HepG2 (cell line): Measurements from ENCODE around the gene MAMSTR. TPM values are rescaled to one million over a fixed set of nuclear protein-coding genes. Genes with fewer than 3 reads are reported as not detected.

Experiments
- LBX2 ChIP-seq: sonication (generic); formaldehyde crosslinking; IDR thresholded peaks from 2 replicates; pipeline ENCODE4 v1.5.0; 2020; ENCODE audit warnings: missing genetic modification reagents, mild to moderate bottlenecking, borderline replicate concordance
- PAX8 ChIP-seq: sonication (generic); formaldehyde crosslinking; IDR thresholded peaks from 2 replicates; pipeline ENCODE4 v1.8.0; 2022; ENCODE audit warnings: mild to moderate bottlenecking, missing genetic modification reagents, borderline replicate concordance
- PHF21A ChIP-seq: sonication (generic); formaldehyde crosslinking; IDR thresholded peaks from 2 replicates; pipeline ENCODE4 v1.5.0; 2020; ENCODE audit warnings: mild to moderate bottlenecking, missing genetic modification reagents
- PHF5A ChIP-seq: IDR thresholded peaks from one replicate; pipeline ENCODE4 v1.6.1; 2018; ENCODE audit warnings: low read depth, missing genetic modification reagents; ENCODE audit not compliant: unreplicated experiment
- PHF8 ChIP-seq: sonication (generic); formaldehyde crosslinking; IDR thresholded peaks from 2 replicates; pipeline ENCODE4 v1.5.0; 2020; ENCODE audit warnings: missing genetic modification reagents
- PPARG ChIP-seq: conservative IDR thresholded peaks from 2 replicates; pipeline ENCODE4 v1.6.1; 2016; ENCODE audit warnings: missing biosample characterization, missing genetic modification reagents
- ZBTB26 ChIP-seq: IDR thresholded peaks from 2 replicates; pipeline ENCODE4 v1.6.1; 2016; ENCODE audit warnings: missing compliant biosample characterization, missing genetic modification reagents, borderline replicate concordance
- ZFP62 ChIP-seq: sonication (generic); formaldehyde crosslinking; IDR thresholded peaks from 2 replicates; pipeline ENCODE4 v1.4.0; 2020; ENCODE audit warnings: missing genetic modification reagents
- ZIK1 ChIP-seq: sonication (generic); formaldehyde crosslinking; IDR thresholded peaks from 2 replicates; pipeline ENCODE4 v1.5.0; 2020; ENCODE audit warnings: mild to moderate bottlenecking, low read depth, missing genetic modification reagents, borderline replicate concordance
- ZNF33B ChIP-seq: sonication (generic); formaldehyde crosslinking; IDR thresholded peaks from 2 replicates; pipeline ENCODE4 v1.5.1; 2020; ENCODE audit warnings: mild to moderate bottlenecking, missing genetic modification reagents
- ZNF354B ChIP-seq: sonication (generic); formaldehyde crosslinking; IDR thresholded peaks from 2 replicates; pipeline ENCODE4 v1.8.0; 2022; ENCODE audit warnings: mild to moderate bottlenecking, missing genetic modification reagents
- ZNF615 ChIP-seq: sonication (generic); formaldehyde crosslinking; IDR thresholded peaks from 2 replicates; pipeline ENCODE4 v1.5.0; 2020; ENCODE audit warnings: mild to moderate bottlenecking, missing genetic modification reagents, borderline replicate concordance
- polyA plus RNA-seq, 8 experiments: library from polyadenylated mRNA; depleted of rRNA in 3 of 8; stranded (reverse) in 7 of 8; unstranded in 1 of 8; fragments of >200 nt; fragmentation: Illumina TruSeq in 4 of 8; extraction: Trizol in 4 of 8; gene quantifications; 2 replicates each; pipeline versions ENCODE4 v1.2.1 to v1.2.3, GENCODE V29; 2011 to 2016; ENCODE audit warnings: low read depth in 4 of 8, missing spikeins in 1 of 8, mixed read lengths in 1 of 8; ENCODE audit not compliant: insufficient read depth in 1 of 8
- total RNA-seq, 5 experiments: library from RNA; depleted of rRNA; stranded (reverse); fragments of >200 nt; fragmentation: Illumina TruSeq; extraction: Trizol; gene quantifications; 2 replicates each; pipeline ENCODE4 v1.2.3, GENCODE V29; 2016; ENCODE audit warnings: low read depth in 1 of 5
- TF ChIP-seq, protein P1 (sequence below): sonication (generic); formaldehyde crosslinking; IDR thresholded peaks from 2 replicates; pipeline ENCODE4 v1.5.1; 2020; ENCODE audit warnings: missing genetic modification reagents, mild to moderate bottlenecking, borderline replicate concordance
- TF ChIP-seq, protein P2 (sequence below): sonication (generic); formaldehyde crosslinking; IDR thresholded peaks from 2 replicates; pipeline ENCODE4 v1.8.0; 2022; ENCODE audit warnings: mild to moderate bottlenecking, missing genetic modification reagents
- TF ChIP-seq, protein P3 (sequence below): sonication (generic); formaldehyde crosslinking; IDR thresholded peaks from 2 replicates; pipeline ENCODE4 v1.5.0; 2020; ENCODE audit warnings: missing genetic modification reagents
- TF ChIP-seq, protein P4 (sequence below): sonication (generic); formaldehyde crosslinking; IDR thresholded peaks from 2 replicates; pipeline ENCODE4 v1.4.0; 2020; ENCODE audit warnings: mild to moderate bottlenecking, missing genetic modification reagents
- TF ChIP-seq, protein P5 (sequence below): sonication (generic); formaldehyde crosslinking; IDR thresholded peaks from 2 replicates; pipeline ENCODE4 v1.4.0; 2020; ENCODE audit warnings: missing genetic modification reagents, mild to moderate bottlenecking, borderline replicate concordance
- TF ChIP-seq, protein P6 (sequence below): sonication (generic); formaldehyde crosslinking; IDR thresholded peaks from 2 replicates; pipeline ENCODE4 v1.8.0; 2022; ENCODE audit warnings: mild to moderate bottlenecking, missing genetic modification reagents, moderate library complexity
- TF ChIP-seq, protein P7 (sequence below): sonication (generic); formaldehyde crosslinking; IDR thresholded peaks from 2 replicates; pipeline ENCODE4 v1.4.0; 2020; ENCODE audit warnings: missing genetic modification reagents

Gene MAMSTR
- total and polyA plus RNA-seq, 2 of the 13 experiments (the other 11 are each of a cell fraction or from before 2014, with no cell fraction given): 2.2 to 2.4 TPM

DNA sequence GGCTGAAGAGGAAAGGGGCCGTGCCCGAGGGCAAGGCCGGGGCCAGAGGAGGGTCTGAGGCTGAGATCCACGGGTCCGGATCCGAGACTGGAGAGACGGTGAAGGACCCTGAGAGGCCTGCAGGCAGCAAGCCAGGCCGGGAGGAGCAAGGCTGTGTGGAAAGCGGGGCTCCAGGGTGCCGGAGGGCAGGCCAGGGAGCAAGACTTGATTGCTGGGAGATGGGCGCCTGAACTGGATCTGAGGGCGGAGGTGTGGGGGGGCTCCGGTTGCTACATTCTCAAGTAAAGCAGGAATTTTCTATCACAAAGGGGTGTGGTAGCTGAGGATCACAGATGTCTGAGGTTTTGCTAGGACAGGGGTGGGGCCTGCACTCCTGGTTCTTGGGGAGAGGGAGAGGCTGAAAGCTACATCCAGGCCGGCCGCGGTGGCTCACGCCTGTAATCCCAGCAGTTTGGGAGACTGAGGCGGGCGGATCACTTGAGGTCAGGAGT lies 3.8 kb downstream of the MAMSTR start (continued):
- TF ChIP-seq, protein P1, sequence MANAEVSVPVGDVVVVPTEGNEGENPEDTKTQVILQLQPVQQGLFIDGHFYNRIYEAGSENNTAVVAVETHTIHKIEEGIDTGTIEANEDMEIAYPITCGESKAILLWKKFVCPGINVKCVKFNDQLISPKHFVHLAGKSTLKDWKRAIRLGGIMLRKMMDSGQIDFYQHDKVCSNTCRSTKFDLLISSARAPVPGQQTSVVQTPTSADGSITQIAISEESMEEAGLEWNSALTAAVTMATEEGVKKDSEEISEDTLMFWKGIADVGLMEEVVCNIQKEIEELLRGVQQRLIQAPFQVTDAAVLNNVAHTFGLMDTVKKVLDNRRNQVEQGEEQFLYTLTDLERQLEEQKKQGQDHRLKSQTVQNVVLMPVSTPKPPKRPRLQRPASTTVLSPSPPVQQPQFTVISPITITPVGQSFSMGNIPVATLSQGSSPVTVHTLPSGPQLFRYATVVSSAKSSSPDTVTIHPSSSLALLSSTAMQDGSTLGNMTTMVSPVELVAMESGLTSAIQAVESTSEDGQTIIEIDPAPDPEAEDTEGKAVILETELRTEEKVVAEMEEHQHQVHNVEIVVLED (CRISPR knock-in tag): no peak
- TF ChIP-seq ZNF33B (CRISPR knock-in tag) (no peak), PHF5A (CRISPR knock-in tag) (no peak), LBX2 (no peak), ZFP62 (CRISPR knock-in tag) (no peak), ZNF615 (CRISPR knock-in tag) (no peak), ZNF354B (no peak), PAX8 (no peak), ZIK1 (CRISPR knock-in tag) (no peak), PHF21A (no peak), PHF8 (peak; percentile 37), ZBTB26 (no peak), PPARG (CRISPR knock-in tag) (no peak)
- TF ChIP-seq, protein P2, sequence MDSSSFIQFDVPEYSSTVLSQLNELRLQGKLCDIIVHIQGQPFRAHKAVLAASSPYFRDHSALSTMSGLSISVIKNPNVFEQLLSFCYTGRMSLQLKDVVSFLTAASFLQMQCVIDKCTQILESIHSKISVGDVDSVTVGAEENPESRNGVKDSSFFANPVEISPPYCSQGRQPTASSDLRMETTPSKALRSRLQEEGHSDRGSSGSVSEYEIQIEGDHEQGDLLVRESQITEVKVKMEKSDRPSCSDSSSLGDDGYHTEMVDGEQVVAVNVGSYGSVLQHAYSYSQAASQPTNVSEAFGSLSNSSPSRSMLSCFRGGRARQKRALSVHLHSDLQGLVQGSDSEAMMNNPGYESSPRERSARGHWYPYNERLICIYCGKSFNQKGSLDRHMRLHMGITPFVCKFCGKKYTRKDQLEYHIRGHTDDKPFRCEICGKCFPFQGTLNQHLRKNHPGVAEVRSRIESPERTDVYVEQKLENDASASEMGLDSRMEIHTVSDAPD (CRISPR knock-in tag): no peak
- TF ChIP-seq, protein P3, sequence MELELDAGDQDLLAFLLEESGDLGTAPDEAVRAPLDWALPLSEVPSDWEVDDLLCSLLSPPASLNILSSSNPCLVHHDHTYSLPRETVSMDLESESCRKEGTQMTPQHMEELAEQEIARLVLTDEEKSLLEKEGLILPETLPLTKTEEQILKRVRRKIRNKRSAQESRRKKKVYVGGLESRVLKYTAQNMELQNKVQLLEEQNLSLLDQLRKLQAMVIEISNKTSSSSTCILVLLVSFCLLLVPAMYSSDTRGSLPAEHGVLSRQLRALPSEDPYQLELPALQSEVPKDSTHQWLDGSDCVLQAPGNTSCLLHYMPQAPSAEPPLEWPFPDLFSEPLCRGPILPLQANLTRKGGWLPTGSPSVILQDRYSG (CRISPR knock-in tag): no peak
- TF ChIP-seq, protein P4, sequence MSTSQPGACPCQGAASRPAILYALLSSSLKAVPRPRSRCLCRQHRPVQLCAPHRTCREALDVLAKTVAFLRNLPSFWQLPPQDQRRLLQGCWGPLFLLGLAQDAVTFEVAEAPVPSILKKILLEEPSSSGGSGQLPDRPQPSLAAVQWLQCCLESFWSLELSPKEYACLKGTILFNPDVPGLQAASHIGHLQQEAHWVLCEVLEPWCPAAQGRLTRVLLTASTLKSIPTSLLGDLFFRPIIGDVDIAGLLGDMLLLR (CRISPR knock-in tag): no peak
- TF ChIP-seq, protein P5, sequence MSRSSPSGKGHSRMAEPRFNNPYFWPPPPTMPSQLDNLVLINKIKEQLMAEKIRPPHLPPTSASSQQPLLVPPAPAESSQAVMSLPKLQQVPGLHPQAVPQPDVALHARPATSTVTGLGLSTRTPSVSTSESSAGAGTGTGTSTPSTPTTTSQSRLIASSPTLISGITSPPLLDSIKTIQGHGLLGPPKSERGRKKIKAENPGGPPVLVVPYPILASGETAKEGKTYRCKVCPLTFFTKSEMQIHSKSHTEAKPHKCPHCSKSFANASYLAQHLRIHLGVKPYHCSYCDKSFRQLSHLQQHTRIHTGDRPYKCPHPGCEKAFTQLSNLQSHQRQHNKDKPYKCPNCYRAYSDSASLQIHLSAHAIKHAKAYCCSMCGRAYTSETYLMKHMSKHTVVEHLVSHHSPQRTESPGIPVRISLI (CRISPR knock-in tag): 0 out of 2 replicates have a peak, but pooled peaks have one; percentile 21
- TF ChIP-seq, protein P6, sequence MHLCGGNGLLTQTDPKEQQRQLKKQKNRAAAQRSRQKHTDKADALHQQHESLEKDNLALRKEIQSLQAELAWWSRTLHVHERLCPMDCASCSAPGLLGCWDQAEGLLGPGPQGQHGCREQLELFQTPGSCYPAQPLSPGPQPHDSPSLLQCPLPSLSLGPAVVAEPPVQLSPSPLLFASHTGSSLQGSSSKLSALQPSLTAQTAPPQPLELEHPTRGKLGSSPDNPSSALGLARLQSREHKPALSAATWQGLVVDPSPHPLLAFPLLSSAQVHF (CRISPR knock-in tag): no peak
- TF ChIP-seq, protein P7, sequence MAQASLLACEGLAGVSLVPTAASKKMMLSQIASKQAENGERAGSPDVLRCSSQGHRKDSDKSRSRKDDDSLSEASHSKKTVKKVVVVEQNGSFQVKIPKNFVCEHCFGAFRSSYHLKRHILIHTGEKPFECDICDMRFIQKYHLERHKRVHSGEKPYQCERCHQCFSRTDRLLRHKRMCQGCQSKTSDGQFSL: peak; percentile 74; the same call in 1 of the 2 replicates
